GM19035 (cell line): ENCODE measurements around the gene PIK3CD.

Source experiments
- ATAC-seq: cut with Tn5 transposase; IDR thresholded peaks from one replicate; pipeline ENCODE4 v1.9.1; 2021; ENCODE audit not compliant: unreplicated experiment

Gene PIK3CD

DNA sequence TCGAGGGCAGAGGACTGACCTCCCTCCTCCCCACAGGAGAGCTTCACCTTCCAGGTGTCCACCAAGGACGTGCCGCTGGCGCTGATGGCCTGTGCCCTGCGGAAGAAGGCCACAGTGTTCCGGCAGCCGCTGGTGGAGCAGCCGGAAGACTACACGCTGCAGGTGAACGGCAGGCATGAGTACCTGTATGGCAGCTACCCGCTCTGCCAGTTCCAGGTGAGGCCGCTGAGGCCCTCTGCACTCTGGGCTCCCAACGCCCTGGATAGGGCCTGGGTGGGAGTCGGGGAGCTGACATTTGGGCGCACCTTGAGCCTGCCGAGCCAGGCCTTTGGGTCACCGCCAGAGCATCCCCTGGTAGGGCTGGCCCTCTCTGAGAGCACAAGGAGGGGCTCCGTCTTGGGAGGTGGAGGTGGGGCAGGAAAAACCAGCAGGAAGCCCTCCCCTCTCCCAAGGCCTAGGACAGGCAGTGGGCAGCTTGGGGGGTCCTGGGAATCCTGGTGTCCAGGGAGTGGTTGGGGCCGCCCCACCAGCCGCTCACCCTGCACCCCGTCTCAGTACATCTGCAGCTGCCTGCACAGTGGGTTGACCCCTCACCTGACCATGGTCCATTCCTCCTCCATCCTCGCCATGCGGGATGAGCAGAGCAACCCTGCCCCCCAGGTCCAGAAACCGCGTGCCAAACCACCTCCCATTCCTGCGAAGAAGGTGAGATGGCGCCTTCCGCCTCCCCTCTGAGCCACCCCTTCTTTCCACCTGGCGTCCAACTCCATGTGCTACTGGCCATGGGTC, 65.1 kb downstream of the PIK3CD start:
- ATAC-seq = no peak

DNA sequence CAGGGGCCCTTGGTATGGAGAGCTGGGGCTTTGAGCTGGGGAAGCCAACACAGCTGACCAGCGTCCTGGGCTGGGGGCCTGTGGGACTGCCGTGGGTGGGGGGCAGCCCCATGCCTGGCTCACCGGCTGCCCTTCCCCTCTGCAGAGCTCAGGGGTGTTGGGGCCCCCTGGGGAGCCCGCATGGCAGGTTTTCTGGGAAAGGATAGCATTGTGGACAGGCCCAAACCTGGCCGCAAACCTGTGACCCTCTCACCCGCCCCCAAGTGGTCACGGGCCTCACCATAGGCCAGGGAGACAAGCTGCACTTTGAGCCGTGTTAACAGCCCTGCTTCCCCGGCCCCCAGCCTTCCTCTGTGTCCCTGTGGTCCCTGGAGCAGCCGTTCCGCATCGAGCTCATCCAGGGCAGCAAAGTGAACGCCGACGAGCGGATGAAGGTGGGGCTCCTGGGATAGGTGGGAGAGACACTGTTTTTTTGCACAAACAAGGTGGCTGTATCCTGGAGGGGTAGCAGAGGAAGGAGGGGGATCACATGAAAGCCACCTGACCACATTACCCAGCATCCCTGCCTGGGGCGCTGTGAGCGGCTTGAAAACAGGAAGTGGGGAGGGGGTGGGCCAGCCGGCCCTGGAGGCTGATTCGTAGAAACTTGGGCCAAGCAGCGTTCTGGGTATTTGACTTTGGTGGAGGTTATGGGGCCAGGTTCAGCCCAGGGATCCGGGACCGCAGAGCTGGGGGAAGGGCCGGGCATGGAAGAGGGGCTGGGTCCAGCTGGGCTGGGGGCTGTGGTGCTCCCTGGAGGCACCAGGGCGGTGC, 65.9 kb downstream of the PIK3CD start:
- no peak for ATAC-seq

DNA sequence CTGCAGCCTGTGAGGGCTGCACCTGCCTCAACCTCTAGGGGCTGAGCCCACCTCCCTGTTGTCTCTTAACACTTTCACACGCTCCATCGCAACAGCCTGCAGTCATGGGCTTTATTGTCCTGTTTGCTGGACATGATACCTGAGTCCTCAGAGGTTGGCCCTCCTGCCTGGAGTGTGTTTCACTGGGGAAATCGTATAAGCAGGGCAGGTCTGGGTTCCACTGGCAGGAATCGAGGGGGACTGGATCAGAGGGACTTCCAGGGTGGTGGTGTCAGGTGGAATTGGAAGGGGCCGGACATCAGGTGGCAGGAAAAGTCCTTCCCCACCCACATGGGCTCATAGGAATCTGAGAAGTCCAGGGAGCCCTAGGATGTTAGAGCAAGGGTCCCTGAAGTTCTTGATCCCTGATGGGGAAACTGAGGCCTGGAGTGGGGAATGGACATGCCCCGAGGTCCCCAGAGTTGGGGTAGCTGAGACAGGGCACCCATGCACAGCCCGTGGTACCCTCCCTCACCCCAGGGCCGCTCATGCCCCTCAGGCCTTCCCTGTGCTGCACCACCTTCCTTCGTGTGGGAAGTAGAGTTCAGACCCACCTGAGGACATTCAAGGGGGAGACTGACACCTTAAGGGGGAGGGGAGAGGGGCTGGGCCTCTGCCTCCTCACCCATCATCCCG, 66.6 kb downstream of the PIK3CD start:
- no peak for ATAC-seq

DNA sequence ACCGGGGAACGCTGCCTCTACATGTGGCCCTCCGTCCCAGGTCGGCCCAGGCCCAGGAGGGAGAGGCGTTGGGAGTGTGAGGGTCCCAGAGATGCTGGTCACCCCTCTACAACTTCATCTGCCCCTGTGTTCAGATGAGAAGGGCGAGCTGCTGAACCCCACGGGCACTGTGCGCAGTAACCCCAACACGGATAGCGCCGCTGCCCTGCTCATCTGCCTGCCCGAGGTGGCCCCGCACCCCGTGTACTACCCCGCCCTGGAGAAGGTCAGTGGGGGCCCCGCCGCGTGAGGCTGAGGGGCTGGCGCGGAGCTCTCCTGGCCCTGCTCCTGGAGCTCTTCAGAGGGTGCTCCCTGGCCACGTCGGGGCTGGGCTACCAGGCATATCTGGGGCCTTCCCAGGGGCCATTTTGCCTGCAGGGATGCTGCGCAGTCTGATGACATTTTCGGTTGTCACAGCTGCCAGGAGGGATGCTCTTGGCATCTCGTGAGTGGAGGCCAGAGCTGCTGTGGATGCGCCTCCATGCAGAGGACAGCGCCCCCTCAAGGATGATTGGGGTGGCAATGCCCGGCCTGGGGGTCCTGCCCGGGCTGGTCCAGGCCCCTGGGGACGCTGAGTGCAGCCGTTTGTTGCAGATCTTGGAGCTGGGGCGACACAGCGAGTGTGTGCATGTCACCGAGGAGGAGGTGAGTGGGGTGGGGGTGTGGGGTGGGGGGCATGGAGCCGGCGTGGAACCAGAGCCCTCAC, 68.6 kb downstream of the PIK3CD start:
- ATAC-seq = no peak

DNA sequence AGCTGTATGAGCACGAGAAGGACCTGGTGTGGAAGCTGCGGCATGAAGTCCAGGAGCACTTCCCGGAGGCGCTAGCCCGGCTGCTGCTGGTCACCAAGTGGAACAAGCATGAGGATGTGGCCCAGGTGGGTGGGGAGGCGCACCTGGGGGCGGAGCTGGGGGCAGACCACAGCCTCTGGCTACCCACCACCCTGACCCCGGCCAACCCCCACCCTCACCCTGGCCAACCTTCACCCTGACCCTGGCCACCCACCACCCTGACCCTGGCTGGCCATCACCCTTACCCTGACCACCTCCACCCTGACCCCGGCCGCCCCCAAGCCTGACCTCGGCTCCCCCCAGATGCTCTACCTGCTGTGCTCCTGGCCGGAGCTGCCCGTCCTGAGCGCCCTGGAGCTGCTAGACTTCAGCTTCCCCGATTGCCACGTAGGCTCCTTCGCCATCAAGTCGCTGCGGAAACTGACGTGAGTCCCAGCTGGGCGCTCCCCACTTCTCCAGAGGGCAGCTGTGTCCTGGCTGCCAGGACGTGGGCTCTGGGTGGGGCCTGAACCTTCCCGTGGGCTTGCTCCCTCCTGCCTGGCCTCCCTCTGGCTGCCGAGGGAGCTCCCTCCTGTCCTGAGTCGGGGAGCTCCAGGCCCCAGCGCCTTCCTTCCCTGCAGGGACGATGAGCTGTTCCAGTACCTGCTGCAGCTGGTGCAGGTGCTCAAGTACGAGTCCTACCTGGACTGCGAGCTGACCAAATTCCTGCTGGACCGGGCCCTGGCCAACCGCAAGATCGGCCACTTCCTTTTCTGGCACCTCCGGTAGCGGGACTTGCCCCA, 69.5 kb downstream of the PIK3CD start:
- no peak for ATAC-seq

DNA sequence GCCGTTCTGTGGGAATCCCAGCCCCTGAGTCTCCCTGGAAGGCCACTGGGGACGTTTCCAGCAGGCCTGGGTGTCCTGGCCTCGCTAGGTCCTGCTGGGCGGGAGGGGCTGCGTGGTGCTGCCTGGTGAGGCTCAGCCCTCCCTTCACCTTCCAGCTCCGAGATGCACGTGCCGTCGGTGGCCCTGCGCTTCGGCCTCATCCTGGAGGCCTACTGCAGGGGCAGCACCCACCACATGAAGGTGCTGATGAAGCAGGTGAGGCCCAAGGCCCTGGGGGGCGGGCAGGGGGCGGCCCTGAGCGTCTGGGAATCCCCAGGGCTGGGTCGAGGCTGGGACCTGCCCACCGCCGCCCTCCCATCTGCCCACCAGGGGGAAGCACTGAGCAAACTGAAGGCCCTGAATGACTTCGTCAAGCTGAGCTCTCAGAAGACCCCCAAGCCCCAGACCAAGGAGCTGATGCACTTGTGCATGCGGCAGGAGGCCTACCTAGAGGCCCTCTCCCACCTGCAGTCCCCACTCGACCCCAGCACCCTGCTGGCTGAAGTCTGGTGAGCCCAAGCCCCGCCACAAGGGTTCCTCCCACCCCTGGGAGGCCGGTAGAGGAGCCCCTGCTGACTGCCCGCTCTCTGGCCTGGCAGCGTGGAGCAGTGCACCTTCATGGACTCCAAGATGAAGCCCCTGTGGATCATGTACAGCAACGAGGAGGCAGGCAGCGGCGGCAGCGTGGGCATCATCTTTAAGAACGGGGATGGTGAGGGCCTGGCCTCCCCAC, 70.3 kb downstream of the PIK3CD start:
- ATAC-seq = no peak

DNA sequence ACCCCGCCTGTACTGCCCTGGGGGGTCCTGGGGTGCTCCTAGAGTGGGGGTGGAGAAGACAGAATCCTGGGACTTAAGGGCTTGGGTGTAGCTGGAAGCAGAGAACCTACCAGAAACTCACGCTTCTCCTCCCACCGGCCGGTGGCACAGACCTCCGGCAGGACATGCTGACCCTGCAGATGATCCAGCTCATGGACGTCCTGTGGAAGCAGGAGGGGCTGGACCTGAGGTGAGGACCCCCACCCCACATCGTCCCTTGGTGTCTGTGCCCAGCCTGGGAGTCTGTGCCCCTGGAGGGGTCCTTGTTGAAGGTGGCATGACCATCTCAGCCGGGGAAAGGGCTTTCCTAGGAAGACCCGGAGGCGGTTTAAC, 70.8 kb downstream of the PIK3CD start:
- ATAC-seq = no peak

DNA sequence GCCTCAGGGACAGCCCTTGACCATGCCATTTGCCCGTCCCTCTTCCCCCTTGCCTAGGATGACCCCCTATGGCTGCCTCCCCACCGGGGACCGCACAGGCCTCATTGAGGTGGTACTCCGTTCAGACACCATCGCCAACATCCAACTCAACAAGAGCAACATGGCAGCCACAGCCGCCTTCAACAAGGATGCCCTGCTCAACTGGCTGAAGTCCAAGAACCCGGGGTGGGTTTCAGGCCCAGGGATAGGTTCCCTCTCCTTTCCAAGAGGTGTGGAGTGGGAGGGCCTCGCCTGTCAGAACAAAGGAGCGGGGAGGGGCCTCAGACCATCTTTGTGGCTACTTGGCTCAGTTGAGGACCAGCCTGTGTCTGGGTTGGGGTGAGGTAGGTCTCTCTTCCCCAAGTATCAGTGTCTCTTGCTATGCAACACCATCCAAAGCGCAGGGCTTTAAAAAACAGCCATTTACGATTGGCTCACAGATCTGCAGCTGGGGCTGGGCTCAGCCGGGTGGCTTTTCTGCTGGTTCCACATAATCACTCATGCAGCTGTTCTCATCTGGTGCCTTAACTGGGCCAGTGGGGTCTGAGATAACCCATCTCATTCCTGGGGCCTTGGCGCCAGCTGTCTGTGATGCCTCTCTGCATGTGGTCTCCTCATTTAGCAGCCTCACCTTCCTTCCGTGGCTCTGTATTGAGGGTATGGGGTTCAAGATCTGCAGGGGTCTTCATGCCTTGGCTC, 71.7 kb downstream of the PIK3CD start:
- ATAC-seq = no peak

DNA sequence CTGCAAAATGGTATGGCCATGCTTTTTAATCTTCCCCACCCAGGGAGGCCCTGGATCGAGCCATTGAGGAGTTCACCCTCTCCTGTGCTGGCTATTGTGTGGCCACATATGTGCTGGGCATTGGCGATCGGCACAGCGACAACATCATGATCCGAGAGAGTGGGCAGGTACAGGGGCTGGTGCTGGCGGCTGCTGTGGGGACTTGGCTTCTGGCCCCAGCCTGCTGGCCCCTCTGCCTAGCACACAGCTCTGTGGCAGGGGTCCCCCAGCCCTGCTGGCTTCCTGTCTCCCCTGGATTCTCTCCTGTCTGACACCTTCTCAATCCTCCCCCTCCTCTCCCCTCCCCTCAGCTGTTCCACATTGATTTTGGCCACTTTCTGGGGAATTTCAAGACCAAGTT, 72.4 kb downstream of the PIK3CD start:
- ATAC-seq = no peak

DNA sequence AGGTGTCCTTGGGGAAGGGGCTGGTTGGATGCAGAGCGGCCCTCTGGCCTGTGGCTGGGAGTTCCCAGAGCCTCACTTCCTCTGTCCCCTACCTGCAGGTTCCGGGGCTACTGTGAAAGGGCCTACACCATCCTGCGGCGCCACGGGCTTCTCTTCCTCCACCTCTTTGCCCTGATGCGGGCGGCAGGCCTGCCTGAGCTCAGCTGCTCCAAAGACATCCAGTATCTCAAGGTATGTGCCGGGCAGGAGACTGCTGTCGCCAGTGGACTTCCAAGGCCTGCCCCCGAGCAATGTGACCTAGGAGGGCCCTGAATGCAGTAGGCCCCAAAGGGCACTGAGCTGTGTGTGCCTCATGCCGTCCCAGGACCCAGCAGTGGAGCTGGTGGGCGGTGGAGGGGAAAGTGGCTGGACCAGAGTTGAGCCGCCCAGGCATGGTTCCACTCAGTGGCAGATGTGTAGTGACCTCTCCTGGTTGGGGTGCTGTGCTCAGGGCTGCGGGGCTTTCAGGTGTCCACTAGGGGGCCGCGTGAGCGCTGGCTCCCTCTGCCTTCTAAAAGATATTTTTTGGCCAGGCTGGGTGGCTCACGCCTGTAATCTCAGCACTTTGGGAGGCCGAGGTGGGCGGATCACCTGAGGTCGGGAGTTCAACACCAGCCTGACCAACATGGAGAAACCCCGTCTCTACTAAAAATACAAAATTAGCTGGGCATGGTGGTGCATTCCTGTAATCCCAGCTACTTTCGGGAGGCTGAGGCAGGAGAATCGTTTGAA, 73.4 kb downstream of the PIK3CD start:
- ATAC-seq = peak; percentile 72

DNA sequence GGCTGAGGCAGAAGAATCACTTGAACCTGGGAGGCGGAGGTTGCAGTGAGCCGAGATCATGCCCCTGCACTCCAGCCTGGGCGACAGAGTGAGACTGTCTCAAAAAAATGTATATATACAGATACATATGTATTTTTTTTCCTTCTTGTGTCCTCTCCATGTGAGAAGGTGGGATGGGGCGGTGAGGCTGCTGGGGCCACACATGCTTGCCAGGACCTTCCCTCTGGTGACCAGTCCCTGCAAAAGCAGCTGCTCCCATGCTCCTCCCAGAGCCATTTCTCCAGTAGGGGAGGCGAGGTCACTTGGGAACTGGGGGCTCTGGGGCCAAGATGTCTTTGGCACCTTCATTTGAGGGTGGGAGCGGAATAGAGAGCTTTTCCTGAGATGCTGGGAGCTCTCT, 74.9 kb downstream of the PIK3CD start:
- no peak for ATAC-seq

DNA sequence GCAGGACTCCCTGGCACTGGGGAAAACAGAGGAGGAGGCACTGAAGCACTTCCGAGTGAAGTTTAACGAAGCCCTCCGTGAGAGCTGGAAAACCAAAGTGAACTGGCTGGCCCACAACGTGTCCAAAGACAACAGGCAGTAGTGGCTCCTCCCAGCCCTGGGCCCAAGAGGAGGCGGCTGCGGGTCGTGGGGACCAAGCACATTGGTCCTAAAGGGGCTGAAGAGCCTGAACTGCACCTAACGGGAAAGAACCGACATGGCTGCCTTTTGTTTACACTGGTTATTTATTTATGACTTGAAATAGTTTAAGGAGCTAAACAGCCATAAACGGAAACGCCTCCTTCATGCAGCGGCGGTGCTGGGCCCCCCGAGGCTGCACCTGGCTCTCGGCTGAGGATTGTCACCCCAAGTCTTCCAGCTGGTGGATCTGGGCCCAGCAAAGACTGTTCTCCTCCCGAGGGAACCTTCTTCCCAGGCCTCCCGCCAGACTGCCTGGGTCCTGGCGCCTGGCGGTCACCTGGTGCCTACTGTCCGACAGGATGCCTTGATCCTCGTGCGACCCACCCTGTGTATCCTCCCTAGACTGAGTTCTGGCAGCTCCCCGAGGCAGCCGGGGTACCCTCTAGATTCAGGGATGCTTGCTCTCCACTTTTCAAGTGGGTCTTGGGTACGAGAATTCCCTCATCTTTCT, 75.5 kb downstream of the PIK3CD start:
- ATAC-seq = no peak

DNA sequence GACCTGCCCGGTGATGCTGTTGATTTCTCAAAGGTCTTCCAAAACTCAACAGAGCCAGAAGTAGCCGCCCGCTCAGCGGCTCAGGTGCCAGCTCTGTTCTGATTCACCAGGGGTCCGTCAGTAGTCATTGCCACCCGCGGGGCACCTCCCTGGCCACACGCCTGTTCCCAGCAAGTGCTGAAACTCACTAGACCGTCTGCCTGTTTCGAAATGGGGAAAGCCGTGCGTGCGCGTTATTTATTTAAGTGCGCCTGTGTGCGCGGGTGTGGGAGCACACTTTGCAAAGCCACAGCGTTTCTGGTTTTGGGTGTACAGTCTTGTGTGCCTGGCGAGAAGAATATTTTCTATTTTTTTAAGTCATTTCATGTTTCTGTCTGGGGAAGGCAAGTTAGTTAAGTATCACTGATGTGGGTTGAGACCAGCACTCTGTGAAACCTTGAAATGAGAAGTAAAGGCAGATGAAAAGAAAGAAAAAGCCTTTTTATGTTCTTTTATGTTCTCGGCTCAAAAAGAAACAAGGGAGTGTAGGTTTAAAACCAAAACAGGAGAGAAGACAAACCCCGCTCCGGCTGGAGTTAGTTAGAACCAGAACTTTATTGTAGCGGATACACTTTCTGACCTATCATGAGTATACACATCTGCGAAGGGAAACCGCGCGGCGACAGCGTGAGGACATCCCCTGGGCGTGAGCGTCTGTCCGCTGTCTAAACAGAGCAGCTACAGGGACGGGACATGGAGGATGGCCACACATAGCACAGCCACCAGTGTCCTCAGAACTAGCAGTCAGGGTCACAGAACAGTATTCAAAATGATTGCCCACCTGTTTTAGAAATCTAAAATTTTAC, 77.1 kb downstream of the PIK3CD start:
- no peak for ATAC-seq

DNA sequence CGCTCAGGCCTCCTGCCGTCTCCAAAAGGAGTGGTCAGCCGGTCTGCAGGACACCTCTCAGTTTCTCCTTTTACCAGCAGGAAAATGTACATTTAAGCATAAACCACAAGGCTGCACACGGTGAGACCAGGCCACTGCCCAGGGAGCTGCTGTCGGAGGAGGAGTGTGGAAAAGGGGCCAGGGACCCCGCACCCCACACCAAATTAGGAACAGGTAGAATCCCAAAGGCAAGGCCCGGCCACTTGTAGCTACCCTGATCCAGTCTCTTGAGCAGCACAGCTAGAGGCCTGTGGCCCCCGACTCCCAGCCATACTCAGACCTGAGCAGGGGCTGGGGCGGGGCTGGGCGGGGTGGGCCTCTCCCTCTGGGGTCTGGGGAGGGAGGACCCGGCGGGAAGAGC, 78.0 kb downstream of the PIK3CD start:
- ATAC-seq = no peak

DNA sequence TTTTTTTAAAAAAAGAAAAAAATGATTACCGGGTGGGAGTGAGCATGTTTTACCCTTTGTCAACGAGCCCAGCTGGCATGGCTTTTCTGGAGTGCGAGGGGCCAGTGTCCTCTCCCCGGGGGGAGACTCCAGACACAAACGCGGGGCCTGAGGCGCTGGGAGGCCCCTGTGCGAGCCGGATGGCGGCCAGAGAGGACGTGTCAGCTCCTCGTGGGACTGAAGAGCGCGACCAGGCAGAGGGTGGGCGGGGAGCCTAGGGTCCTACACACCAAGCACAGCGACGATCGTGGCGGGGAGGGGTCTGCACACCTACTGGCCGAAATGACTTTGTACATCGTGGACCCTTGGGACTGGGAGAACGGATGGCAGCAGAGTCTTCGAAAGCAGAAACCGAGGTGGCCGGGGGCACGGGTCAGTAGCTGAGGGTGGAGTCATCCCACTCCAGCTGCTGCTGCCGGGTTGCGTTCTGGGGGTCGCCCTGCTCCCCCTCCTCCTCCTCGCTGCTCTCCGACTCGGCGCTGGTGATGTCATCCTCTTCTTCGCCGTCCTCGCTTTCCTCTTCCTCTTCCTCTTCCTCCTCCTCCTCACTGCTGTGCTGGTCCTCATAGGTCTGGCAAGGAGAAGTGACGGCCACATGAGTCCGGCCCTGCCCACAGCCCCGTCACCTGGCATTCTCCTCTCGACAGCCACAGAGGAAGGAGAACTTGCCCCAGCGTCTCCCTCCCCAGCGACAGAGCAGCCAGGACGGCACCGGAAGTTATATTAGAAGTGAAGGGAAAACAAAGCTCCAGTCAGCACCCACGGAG, 78.8 kb downstream of the PIK3CD start:
- no peak for ATAC-seq

DNA sequence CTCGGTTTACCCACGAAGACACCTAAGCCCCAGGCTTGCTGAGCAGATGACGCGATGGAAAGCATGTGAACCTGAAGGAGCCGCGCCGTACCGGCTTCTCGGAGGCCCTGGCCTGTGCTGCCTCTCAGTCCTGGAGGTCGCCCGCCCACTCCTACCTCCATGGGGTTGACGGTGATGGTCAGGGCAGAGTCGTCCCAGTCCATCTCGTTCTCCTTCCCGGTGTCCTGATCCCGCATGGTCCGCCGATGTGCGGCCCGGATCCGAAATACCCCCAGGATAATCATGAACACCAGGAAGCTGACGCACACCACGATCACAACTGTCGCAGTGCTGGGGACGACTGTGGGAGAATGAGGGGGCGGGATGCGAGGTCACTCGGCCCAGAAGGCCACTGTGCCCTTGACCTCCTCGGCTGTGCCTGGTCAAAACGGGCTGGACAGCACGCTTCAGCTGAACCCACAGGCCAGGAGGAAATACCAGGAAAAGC, 79.6 kb downstream of the PIK3CD start:
- no peak for ATAC-seq
